GM18502 (cell line): ENCODE results near the gene CYP46A1.
"Not testable (repeated sequence)": the region's sequence is repeated elsewhere in the genome, so short reads cannot be mapped to it uniquely, and the experiment has no call there.

ENCODE experiments used
- ATAC-seq: cut with Tn5 transposase; IDR thresholded peaks from one replicate; pipeline ENCODE4 v1.9.1; 2021; ENCODE audit warnings: mild to moderate bottlenecking; ENCODE audit not compliant: unreplicated experiment, poor library complexity

The CYP46A1 gene

DNA sequence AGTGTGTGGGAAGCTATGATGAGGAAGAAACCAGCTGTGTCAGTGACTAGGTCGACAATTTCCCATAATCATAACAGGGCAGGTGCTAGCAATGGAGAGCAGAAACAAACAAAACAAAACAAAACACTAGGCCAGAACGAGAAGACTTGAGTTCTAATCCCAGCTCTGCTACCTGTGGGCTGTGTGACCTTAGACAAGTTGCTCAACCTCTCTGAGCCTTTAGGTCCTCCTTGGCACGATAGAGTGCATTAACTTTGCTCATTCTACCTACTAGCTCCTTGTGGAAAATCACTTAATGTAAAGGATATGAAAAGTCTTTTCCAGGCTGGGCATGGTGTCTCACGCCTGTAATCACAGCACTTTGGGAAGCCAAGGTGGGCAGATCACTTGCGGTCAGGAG lies 27.9 kb upstream of the CYP46A1 start:
- no peak for ATAC-seq

- ATAC-seq: no peak
Observed at GRCh38 chr14:99657645-99658155, 26.4 kb upstream of the CYP46A1 start.

DNA sequence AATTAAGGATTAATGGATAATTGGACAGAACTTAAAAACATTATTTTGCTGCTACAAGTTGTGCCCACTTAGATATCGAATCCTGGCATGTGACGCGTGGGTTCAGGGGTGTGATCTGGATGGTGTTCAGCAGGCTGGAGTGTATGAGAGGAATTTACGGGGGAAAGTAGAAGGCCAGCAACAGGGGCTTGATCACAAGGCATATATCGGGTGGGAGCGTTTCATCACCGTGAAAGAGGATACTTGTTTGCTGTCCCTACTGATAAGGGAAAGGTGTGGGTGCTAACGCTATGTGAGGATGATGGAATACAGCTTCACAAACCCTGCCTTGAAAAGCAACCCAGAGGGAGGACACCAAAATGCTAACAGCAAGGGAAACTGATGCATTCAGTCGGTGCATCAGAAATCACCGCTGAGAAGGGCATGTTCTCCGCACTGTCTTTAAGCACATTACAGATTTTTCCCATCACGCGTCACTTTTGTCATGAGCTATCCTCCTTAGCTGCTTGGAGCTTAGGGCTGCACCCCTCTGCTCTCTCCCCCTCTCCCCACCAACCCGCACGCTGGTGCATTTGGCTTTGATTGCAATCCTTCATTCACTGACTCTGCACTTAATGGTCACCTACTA lies 25.8 kb upstream of the CYP46A1 start:
- ATAC-seq: no peak

DNA sequence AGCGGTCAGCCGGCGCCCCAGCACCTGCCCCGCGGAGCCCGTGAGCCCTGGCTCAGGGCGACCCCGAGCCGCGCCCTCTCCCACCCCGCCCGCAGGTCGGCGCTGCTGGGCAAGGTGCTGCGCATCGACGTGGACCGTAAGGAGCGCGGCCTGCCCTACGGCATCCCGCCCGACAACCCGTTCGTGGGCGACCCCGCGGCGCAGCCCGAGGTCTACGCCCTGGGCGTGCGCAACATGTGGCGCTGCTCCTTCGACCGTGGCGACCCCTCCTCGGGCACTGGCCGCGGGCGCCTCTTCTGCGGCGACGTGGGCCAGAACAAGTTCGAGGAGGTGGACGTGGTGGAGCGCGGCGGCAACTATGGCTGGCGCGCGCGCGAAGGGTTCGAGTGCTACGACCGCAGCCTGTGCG lies 24.8 kb upstream of the CYP46A1 start:
- no peak for ATAC-seq

DNA sequence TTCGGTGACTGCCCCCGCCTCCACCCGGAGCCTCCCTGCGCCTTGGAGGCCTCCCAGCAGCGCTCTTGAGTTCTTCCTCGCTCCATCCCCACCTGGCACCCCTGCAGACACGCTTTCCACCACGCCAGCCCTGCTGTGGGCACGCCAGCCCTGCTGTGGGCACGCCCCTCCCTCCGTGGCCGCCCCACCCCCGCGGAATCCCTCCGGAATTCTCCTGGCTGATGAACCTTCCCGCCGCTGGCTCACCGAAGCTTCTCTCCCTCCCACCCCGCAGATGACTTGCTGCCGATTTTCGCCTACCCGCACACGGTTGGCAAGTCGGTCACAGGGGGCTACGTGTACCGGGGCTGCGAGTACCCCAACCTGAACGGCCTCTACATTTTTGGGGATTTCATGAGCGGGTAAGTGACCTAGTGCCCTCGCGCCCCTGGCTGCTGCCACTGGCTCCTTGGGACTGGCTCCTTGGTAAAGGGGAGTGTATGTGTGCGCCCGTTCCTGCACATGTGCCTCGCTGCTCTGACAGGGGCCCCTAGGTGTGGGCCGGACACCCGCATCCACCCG lies 24.0 kb upstream of the CYP46A1 start:
- ATAC-seq: no peak

GRCh38 chr14:99660794-99661193 lies 23.3 kb upstream of the CYP46A1 start:
- ATAC-seq: no peak

GRCh38 chr14:99661206-99661605 lies 22.9 kb upstream of the CYP46A1 start:
- ATAC-seq: not testable (repeated sequence)

DNA sequence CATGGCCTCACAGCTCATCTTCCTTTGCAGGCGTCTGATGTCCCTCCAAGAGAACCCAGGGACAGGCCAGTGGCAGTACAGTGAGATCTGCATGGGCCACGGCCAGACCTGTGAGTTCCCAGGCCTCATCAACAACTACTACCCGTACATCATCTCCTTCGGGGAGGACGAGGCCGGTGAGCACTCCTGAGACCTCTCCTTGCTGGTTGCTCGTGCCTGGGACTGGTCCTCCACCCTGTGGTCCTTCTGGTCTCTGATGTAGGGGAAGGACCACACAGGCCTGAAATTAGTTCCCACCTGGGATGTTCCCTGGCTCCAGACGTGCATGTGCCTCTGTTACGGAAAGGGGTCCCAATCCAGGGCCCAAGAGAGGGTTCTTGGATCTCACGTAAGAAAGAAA lies 21.3 kb upstream of the CYP46A1 start:
- ATAC-seq: no peak

GRCh38 chr14:99663386-99664057 lies 20.6 kb upstream of the CYP46A1 start:
- ATAC-seq: no peak

DNA sequence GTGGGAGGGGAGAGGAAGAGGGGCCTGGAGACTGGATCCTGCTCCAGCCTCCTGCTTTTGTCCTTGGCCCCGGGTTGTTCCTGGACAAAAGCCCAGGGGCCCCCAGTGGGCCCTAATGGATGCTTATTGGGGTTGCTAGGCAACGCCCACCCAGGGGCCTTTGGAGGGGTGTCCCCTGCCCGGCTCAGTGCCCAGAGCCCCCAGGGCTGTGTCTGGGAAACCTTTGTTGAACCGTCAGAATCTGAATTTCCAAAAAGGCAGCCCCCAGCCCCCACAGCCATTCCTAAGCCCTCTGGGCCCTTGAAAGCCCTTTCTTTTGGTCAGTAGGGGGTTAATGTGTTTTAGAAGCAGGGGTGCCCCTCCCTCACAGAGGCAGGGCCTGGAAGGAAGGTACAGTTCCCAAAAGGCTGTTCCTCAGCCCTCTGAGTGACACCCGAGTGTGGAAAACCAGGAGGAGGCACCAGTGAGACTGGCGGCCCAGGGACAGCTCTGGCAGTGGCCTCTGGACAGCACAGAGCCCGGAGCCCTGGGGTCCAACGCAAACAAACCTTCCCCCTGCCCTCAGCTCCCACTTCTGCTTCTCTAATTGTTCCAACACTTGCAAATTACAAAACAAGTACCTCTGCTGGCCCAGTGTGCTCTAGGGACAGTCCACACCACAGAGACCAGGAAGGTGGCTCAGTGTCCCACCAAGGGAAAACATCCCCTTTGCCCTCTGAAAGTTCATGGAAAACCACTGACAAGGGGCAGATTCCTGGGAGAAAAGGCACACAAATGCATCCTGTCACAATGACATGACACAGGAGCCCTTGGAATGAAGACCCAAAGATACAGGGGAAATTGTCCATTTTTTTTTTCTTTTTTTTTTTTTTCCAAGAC lies 19.8 kb upstream of the CYP46A1 start:
- ATAC-seq: no peak

DNA sequence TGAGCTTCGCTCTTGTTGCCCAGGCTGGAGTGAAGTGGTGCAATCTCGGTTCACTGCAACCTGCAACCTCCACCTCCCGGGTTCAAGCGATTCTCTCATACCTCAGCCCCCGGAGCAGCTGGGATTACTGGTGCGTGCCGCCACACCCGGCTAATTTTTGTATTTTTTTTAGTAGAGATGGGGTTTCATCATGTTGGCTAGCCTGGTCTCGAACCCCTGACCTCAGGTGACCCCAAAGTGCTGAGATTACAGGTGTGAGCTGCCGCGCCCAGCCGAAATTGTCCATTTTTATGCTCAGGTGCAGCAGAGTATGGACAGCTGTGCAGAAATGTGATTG lies 19.2 kb upstream of the CYP46A1 start:
- no peak for ATAC-seq

GRCh38 chr14:99666533-99666932 lies 17.6 kb upstream of the CYP46A1 start:
- no peak for ATAC-seq

DNA sequence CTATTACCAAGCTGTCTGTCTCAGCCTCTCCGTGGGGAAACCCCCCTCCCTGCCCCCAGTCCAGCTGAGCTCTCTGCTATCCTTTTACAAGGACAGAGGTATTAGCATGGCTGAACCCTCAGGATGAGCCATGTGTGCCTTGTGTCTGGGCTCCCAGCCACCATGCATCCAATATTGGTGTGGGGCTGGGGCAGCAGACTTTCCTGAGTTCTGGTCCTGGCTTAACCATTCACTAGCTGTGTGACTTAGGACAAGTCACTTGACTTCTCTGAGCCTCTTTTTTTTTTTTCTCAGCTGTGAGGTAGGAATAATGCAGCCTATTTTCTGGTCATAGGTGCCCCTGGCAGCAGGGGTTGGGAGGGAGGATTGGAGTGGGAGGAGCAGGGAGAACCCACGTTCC lies 17.1 kb upstream of the CYP46A1 start:
- ATAC-seq: no peak

- no peak for ATAC-seq
Observed at GRCh38 chr14:99667821-99668220, 16.3 kb upstream of the CYP46A1 start.

DNA sequence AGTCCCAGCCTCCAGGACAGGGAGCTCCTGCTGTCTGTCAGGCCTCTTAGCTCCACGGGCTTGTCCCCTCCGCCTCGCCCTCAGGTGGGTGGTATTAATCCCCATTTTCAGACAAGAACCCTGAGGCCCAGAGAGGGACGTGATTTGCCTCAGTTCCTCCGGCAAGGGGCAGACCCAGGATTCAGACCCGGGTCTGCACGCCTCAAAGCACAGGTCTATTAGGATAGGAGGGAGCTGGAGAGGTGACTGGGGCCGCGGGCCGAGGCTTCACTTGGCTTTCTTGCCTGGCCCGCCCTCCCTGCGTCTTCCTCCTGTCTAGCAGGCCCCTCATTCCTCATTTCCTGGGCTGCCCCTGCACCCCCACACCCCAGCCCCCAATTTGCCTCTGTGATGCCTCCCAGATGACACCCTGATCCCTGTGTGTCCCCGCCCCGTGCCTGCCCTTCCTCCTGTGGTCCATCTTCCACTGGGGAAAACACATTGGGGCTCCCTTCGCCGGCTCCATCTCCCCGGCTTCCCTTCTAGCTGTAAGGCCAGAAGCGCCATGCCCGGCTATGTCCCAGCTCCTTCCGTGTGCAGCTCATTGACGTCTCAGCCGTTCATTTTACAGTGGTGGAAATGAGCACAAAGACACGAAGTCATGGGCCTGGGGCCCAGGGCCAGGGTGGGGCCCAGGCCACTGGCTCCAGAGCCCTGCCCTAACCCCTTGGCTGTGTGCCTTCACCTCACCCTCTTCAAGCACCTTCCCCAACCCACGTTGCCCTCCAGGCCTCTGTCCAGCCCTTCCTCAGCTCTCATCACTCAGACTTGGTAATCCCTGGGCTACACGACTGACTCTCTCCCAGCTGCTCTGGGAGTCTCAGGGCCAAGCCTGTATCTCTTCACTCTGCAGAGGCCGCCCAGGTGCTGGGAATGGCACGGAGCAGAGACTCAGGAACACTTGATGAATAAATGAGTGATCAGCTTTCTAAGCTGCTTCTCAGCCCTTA lies 15.5 kb upstream of the CYP46A1 start:
- no peak for ATAC-seq

DNA sequence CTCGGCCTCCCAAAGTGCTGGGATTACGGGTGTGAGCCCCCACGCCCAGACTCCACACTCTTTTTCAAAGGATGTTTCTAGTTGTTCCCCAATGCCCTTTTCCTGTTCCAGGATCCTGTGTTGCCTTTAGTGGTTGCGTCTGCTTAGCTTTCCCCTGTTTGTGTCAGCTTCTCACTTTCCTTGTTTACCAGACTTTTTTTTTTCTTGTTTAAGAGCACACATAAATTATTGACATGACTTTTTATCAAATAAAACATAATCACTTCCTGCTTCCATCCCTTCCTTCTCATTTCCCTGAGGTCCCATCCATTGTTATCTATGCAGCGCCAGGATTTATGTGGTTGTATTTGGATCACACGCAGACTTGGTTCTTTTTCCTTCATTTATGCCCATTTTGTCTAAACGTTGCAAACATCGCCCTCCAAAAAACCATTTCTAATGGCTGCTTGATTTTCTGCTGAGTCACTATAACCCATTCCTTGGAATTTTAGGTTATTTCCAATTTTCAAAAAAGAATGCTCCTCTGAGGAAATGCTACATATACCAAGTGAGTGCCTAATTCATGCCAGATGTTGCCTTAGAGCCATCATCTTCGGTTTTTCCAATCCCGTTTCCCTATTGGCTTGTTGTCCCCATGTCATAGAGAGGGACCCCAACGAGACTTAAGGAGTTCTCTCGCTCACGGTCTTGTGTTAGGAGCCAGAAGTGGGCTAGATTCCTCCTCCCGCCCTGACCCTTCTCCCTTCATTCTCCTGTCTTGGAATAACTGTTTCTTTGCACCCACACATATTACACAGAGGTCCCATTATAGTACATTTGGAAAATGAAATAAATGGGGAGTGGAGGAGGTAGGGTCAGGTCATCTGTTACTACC lies 13.5 kb upstream of the CYP46A1 start:
- ATAC-seq: no peak

DNA sequence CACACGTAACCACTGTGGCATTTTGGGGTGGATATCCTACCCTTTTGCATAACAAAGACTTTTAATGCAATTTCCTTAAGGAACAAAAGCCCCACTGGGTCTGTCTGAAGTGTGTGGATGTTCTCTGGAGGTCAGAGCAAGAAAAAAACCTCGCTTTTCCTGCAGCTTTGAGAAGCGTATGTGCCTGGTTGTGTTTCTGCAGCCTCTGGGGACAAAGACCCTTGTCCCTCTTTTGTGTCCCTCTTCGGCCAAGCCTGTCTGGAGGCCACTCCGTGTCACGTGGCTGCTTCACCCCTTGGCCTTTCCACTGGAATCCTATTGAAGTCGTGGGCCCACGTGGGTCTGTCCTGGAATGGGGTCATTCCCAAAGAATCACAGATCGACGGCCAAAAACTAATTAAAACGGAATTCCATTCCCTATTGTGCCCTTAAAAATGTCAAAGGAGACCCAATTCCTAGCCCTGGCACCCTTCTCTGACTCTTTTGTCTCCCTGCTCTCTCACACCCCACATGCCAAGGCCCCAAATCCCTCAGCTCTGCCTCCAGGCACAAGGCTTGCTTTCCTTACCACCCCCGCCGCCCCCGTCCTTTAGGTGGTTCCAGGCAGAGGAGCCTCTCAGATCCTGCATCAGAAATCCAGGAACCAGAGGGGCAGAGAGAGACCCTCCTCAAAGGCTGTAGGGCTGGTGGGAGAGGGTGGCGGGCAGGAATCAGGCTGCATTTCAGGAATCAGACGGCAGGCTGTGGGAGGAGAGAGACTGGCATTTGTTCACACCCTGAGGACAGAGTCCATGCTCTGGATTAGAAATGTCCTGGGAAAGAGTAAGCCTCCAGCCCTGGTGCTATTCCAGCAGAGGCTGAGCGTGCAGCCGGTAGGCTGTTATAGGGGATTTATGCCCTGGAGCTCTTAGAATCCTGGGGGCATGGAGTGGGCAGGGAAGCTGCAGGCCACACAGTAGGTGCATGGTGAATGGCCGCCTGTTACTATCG lies 12.6 kb upstream of the CYP46A1 start:
- ATAC-seq: no peak
